Measurements from ENCODE around the gene MTERF1. TPM values are rescaled to one million over a fixed set of nuclear protein-coding genes. Genes with fewer than 3 reads are reported as not detected.
"Not testable (repeated sequence)": the region's sequence is repeated elsewhere in the genome, so short reads cannot be mapped to it uniquely, and the experiment has no call there.

Gene MTERF1
- total and polyA plus RNA-seq, 2 experiments from 2014 or later, result 7.8 to 12.0 TPM

DNA sequence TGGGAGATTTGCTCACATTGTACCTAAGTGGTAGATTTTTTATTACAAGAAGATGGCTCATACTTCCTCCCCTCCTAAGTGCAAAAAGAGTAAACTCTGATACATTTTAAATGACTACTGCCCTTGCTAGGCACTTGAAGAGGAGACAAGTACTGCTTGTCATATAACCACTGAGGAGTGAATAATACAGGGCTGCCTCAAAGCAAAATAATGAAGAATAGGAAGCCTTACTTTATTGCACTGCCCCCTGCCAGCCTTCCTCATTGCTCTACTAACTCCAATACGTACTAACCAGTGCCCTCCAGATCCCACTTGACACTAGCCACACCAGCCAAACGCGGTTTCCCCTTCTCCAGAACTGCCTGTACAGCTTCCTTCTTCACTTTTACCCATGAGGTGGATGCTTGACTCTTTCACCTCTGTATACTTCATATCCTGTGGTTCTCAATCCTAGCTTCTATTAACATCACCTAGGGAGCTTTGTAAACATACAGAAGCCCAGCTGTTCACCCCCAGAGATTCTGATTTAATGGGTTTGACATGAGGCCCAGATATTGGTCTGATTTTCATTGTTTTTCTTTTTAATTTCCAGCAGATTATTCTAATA, 11.7 kb upstream of the MTERF1 start:
- TF ChIP-seq CTCF (IDR thresholded peaks at IDR 0.05; ENCODE audit: low read depth, low read length), result no peak
- Histone ChIP-seq H3K36me3 (no peaks in the 10 kb centered on the region), H3K27ac (no peak overlapping the region), H3K27me3 (no peaks in the 10 kb centered on the region), H3K9me3 (ENCODE audit: low read depth) (no peaks in the 10 kb centered on the region), H3K4me1 (ENCODE audit: low read depth) (peaks cover 12% of the 10 kb centered on the region), H3K4me3 (no peak overlapping the region)
- DNase-seq (ENCODE audit: low read depth in 1 of 2, low spot score in 1 of 2), result no peak

- H3K36me3 ChIP-seq; DNase-seq (ENCODE audit: low read depth in 1 of 2, low spot score in 1 of 2); H3K9me3 ChIP-seq (ENCODE audit: low read depth); H3K27ac ChIP-seq; H3K27me3 ChIP-seq; H3K4me1 ChIP-seq (ENCODE audit: low read depth); H3K4me3 ChIP-seq: not testable (repeated sequence)
These were observed 8.0 kb upstream of the MTERF1 start for GRCh38 chr7:91888271-91889175.

DNA sequence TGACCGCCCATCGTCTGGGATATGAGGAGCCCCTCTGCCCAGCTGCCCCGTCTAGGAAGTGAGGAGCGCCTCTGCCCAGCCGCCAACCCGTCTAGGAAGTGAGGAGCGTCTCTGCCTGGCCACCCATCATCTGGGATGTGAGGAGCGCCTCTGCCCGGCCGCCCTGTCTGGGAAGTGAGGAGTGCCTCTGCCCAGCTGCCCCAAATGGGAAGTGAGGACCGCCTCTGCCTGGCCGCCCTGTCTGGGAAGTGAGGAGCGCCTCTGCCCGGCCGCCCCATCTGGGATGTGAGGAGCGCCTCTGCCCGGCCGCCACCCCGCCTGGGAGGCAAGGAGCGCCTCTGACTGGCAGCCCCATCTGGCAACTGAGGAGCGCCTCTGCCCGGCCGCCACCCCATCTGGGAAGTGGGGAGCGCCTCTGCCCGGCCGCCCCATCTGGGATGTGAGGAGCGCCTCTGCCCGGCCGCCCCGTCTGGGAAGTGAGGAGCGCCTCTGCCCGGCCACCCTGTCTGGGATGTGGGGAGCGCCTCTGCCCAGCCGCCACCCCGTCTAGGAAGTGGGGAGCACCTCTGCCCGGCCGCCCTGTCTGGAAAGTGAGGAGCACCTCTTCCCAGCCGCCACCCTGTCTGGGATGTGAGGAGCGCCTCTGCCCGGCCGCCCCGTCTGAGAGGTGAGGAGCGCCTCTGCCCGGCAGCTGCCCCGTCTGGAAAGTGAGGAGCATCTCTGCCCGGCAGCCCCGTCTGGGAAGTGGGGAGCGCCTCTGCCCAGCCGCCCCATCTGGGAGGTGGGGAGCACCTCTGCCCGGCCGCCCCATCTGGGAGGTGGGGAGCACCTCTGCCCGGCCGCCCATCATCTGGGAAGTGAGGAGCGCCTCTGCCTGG, 7.1 kb upstream of the MTERF1 start:
- H3K4me1 ChIP-seq (ENCODE audit: low read depth); H3K27me3 ChIP-seq; H3K4me3 ChIP-seq; H3K27ac ChIP-seq; H3K36me3 ChIP-seq; H3K9me3 ChIP-seq (ENCODE audit: low read depth); DNase-seq (ENCODE audit: low read depth in 1 of 2, low spot score in 1 of 2): not testable (repeated sequence)

GRCh38 chr7:91883676-91884362, 3.3 kb upstream of the MTERF1 start:
- no peak overlapping the region for H3K27ac ChIP-seq
- peak in 1 of 2 donors; percentile 7 for DNase-seq (ENCODE audit: low read depth in 1 of 2, low spot score in 1 of 2)
- no peaks in the 10 kb centered on the region for H3K27me3 ChIP-seq
- H3K36me3 ChIP-seq, result no peaks in the 10 kb centered on the region
- no peak for TF ChIP-seq CTCF (IDR thresholded peaks at IDR 0.05; ENCODE audit: low read depth, low read length)
- H3K9me3 ChIP-seq (ENCODE audit: low read depth), result no peaks in the 10 kb centered on the region
- H3K4me1 ChIP-seq (ENCODE audit: low read depth), result no peaks in the 10 kb centered on the region
- H3K4me3 ChIP-seq, result no peak overlapping the region

GRCh38 chr7:91880016-91880412, 488 bp downstream of the MTERF1 start:
- H3K36me3 ChIP-seq, result no peaks in the 10 kb centered on the region
- peak in 1 of 2 donors; percentile 11 for DNase-seq (ENCODE audit: low read depth in 1 of 2, low spot score in 1 of 2)
- H3K9me3 ChIP-seq (ENCODE audit: low read depth), result no peaks in the 10 kb centered on the region
- no peaks in the 10 kb centered on the region for H3K27me3 ChIP-seq
- no peak for TF ChIP-seq CTCF (IDR thresholded peaks at IDR 0.05; ENCODE audit: low read depth, low read length)
- no peak overlapping the region for H3K27ac ChIP-seq
- peak overlapping the region; percentile 73 for H3K4me3 ChIP-seq
- no peaks in the 10 kb centered on the region for H3K4me1 ChIP-seq (ENCODE audit: low read depth)
